Measurements from ENCODE around the gene LSS.

Gene LSS

GRCh38 chr21:46168659-46169386, 59.8 kb downstream of the LSS start:
- H3K36me3 ChIP-seq (ENCODE audit: insufficient read depth, low read length) = no peaks in the 10 kb centered on the region
- no peak overlapping the region for H3K9ac ChIP-seq (ENCODE audit: insufficient read length)
- H3K4me3 ChIP-seq = no peak overlapping the region
- H3K9me3 ChIP-seq (ENCODE audit: low read depth, low read length) = no peaks in the 10 kb centered on the region
- no peak for TF ChIP-seq POLR2AphosphoS5 (IDR thresholded peaks at IDR 0.05; ENCODE audit: borderline replicate concordance, low read depth, low read length)
- no peak for TF ChIP-seq EZH2 (IDR thresholded peaks at IDR 0.05)
- no peak for TF ChIP-seq FOXP2 (optimal IDR thresholded peaks at IDR 0.05; ENCODE audit: control extremely low read depth, extremely low read length, insufficient read depth)
- no peak overlapping the region for H3K27ac ChIP-seq
- DNase-seq (ENCODE audit: low read depth, low spot score) = no peak

- Histone ChIP-seq H3K9ac (ENCODE audit: insufficient read length) (no peak overlapping the region), H3K4me3 (no peak overlapping the region), H3K9me3 (ENCODE audit: low read depth, low read length) (no peaks in the 10 kb centered on the region), H3K36me3 (ENCODE audit: insufficient read depth, low read length) (no peaks in the 10 kb centered on the region), H3K27ac (no peak overlapping the region)
- DNase-seq (ENCODE audit: low read depth, low spot score) = no peak
- no peak for TF ChIP-seq FOXP2 (optimal IDR thresholded peaks at IDR 0.05; ENCODE audit: control extremely low read depth, extremely low read length, insufficient read depth)
- TF ChIP-seq EZH2 (IDR thresholded peaks at IDR 0.05) = no peak
- TF ChIP-seq POLR2AphosphoS5 (IDR thresholded peaks at IDR 0.05; ENCODE audit: borderline replicate concordance, low read depth, low read length) = no peak
These were observed 60.3 kb downstream of the LSS start for GRCh38 chr21:46168238-46168637.

DNA sequence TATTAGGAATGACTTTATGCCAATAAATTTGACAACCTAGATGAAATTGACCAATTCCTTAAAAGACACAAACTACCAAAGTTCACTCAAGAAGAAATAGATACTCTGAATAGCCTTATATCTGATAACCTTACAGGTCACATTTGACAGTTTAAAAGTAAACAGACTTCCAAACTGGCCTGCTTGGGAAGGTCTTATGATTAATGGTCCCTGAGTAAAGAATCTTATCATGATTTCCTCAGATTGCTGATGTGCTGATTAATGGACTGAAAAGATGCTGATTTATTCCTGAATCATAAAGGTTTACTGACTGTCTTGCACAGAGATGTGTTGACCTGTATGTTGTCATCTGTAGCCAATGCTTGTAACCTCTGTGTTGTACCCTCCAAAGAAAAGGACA, 63.5 kb downstream of the LSS start:
- TF ChIP-seq EZH2 (IDR thresholded peaks at IDR 0.05) (no peak), FOXP2 (optimal IDR thresholded peaks at IDR 0.05; ENCODE audit: control extremely low read depth, extremely low read length, insufficient read depth) (no peak), POLR2AphosphoS5 (IDR thresholded peaks at IDR 0.05; ENCODE audit: borderline replicate concordance, low read depth, low read length) (no peak)
- Histone ChIP-seq H3K36me3 (ENCODE audit: insufficient read depth, low read length) (no peaks in the 10 kb centered on the region), H3K9ac (ENCODE audit: insufficient read length) (no peak overlapping the region), H3K9me3 (ENCODE audit: low read depth, low read length) (no peaks in the 10 kb centered on the region), H3K4me3 (no peak overlapping the region), H3K27ac (no peak overlapping the region)
- no peak for DNase-seq (ENCODE audit: low read depth, low spot score)

DNA sequence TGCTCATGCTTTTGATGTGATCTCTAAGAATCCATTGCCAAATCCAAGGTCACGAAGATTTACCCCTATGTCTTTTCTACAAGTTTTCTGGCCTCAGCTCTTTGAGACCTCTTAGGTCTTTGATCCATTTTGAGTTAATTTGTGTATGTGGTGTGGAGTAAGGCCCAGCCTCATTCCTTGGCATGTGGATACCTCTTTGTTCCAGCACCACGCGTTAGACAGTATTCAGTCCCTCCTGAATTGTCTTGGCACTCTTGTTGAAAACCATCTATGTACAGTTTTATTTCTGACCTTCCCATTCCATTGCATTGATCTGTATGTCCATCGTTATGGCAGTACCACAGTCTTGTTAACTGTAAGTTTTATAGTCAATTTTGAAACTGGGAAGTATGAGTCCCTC, 65.2 kb downstream of the LSS start:
- no peak overlapping the region for H3K4me3 ChIP-seq
- H3K27ac ChIP-seq = no peak overlapping the region
- H3K9me3 ChIP-seq (ENCODE audit: low read depth, low read length) = no peaks in the 10 kb centered on the region
- TF ChIP-seq EZH2 (IDR thresholded peaks at IDR 0.05) (no peak), POLR2AphosphoS5 (IDR thresholded peaks at IDR 0.05; ENCODE audit: borderline replicate concordance, low read depth, low read length) (no peak), FOXP2 (optimal IDR thresholded peaks at IDR 0.05; ENCODE audit: control extremely low read depth, extremely low read length, insufficient read depth) (no peak)
- no peaks in the 10 kb centered on the region for H3K36me3 ChIP-seq (ENCODE audit: insufficient read depth, low read length)
- no peak for DNase-seq (ENCODE audit: low read depth, low spot score)
- H3K9ac ChIP-seq (ENCODE audit: insufficient read length) = no peak overlapping the region

GRCh38 chr21:46161633-46162592, 66.7 kb downstream of the LSS start:
- Histone ChIP-seq H3K36me3 (ENCODE audit: insufficient read depth, low read length) (no peaks in the 10 kb centered on the region), H3K9me3 (ENCODE audit: low read depth, low read length) (no peaks in the 10 kb centered on the region), H3K4me3 (no peak overlapping the region), H3K9ac (ENCODE audit: insufficient read length) (no peak overlapping the region), H3K27ac (no peak overlapping the region)
- DNase-seq (ENCODE audit: low read depth, low spot score) = no peak
- no peak for TF ChIP-seq FOXP2 (optimal IDR thresholded peaks at IDR 0.05; ENCODE audit: control extremely low read depth, extremely low read length, insufficient read depth)
- TF ChIP-seq POLR2AphosphoS5 (IDR thresholded peaks at IDR 0.05; ENCODE audit: borderline replicate concordance, low read depth, low read length) = no peak
- TF ChIP-seq EZH2 (IDR thresholded peaks at IDR 0.05) = no peak

GRCh38 chr21:46160907-46161632, 67.5 kb downstream of the LSS start:
- Histone ChIP-seq H3K36me3 (ENCODE audit: insufficient read depth, low read length) (no peaks in the 10 kb centered on the region), H3K9ac (ENCODE audit: insufficient read length) (no peak overlapping the region), H3K27ac (no peak overlapping the region), H3K4me3 (no peak overlapping the region), H3K9me3 (ENCODE audit: low read depth, low read length) (no peaks in the 10 kb centered on the region)
- no peak for DNase-seq (ENCODE audit: low read depth, low spot score)
- TF ChIP-seq POLR2AphosphoS5 (IDR thresholded peaks at IDR 0.05; ENCODE audit: borderline replicate concordance, low read depth, low read length) (no peak), EZH2 (IDR thresholded peaks at IDR 0.05) (no peak), FOXP2 (optimal IDR thresholded peaks at IDR 0.05; ENCODE audit: control extremely low read depth, extremely low read length, insufficient read depth) (no peak)

GRCh38 chr21:46160657-46160906, 68.0 kb downstream of the LSS start:
- no peak overlapping the region for H3K9ac ChIP-seq (ENCODE audit: insufficient read length)
- DNase-seq (ENCODE audit: low read depth, low spot score) = no peak
- no peak overlapping the region for H3K4me3 ChIP-seq
- H3K9me3 ChIP-seq (ENCODE audit: low read depth, low read length) = no peaks in the 10 kb centered on the region
- H3K27ac ChIP-seq = no peak overlapping the region
- H3K36me3 ChIP-seq (ENCODE audit: insufficient read depth, low read length) = no peaks in the 10 kb centered on the region
- TF ChIP-seq EZH2 (IDR thresholded peaks at IDR 0.05) (no peak), FOXP2 (optimal IDR thresholded peaks at IDR 0.05; ENCODE audit: control extremely low read depth, extremely low read length, insufficient read depth) (no peak), POLR2AphosphoS5 (IDR thresholded peaks at IDR 0.05; ENCODE audit: borderline replicate concordance, low read depth, low read length) (no peak)
